ENCODE measurements around the gene RASA4.
"Not testable (repeated sequence)": the region's sequence is repeated elsewhere in the genome, so short reads cannot be mapped to it uniquely, and the experiment has no call there.

The RASA4 gene

DNA sequence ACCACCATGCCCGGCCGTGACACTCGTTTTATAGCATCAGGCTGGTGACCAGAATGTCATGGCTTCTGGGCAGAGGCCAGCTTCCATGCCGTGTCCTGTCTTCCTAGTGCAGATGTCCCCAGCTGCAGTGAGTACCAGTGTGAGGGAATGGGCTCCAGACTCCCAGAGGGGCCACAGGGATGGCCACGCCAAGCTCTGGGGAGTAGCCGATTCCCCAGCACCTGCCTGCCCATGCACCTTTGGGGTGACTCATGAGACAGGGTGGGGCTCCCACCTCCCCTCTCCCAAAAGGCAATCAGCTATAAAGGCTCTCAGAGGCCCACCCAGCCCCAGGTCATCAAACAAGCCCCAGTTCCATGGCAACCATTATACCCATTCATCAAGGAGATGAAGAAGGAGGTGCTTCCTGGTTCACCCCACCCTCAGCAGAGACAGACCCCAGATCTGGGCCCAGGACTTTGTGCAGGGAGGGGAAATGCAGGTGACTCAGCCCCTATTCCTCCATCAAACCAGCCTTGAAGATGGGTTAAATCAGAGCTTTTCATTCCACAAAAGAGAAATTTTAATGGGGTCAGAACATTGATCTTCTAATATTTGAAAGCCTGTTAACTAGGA lies 65.6 kb downstream of the RASA4 start, which contains the start of gene SPDYE2:
Gene SPDYE2, plus strand, starts transcription at position 419 of the 615 bp plus-strand sequence. CDS start 2,030 bp downstream, outside the sequence.
- not testable (repeated sequence) for H3K9me3 ChIP-seq (ENCODE audit: low read length); H3K27me3 ChIP-seq (ENCODE audit: insufficient read depth, low read length); H3K9me2 ChIP-seq (ENCODE audit: low read depth, low read length); H3K4me3 ChIP-seq (ENCODE audit: low read depth, low read length, poor library complexity, severe bottlenecking); H3K4me2 ChIP-seq (ENCODE audit: low read length); H3F3A ChIP-seq (ENCODE audit: insufficient read depth, low read length); H3K79me2 ChIP-seq (ENCODE audit: insufficient read depth, low read length); H3K9ac ChIP-seq (ENCODE audit: low read length); H3K36me3 ChIP-seq (ENCODE audit: insufficient read depth, low read length); H3K4me1 ChIP-seq (ENCODE audit: insufficient read depth, low read length, severe bottlenecking); H4K20me1 ChIP-seq (ENCODE audit: insufficient read depth, low read length); H2AFZ ChIP-seq (ENCODE audit: low read length); H3K27ac ChIP-seq (ENCODE audit: low read depth, low read length, poor library complexity, severe bottlenecking)

GRCh38 chr7:102546353-102546752 lies 70.2 kb downstream of the RASA4 start:
- not testable (repeated sequence) for H3K9me3 ChIP-seq (ENCODE audit: low read length); H3K4me3 ChIP-seq (ENCODE audit: low read depth, low read length, poor library complexity, severe bottlenecking); H3K4me1 ChIP-seq (ENCODE audit: insufficient read depth, low read length, severe bottlenecking); H3F3A ChIP-seq (ENCODE audit: insufficient read depth, low read length); H3K27me3 ChIP-seq (ENCODE audit: insufficient read depth, low read length); H3K36me3 ChIP-seq (ENCODE audit: insufficient read depth, low read length); H3K27ac ChIP-seq (ENCODE audit: low read depth, low read length, poor library complexity, severe bottlenecking); H3K4me2 ChIP-seq (ENCODE audit: low read length); H4K20me1 ChIP-seq (ENCODE audit: insufficient read depth, low read length); H3K79me2 ChIP-seq (ENCODE audit: insufficient read depth, low read length); H3K9me2 ChIP-seq (ENCODE audit: low read depth, low read length); H2AFZ ChIP-seq (ENCODE audit: low read length); H3K9ac ChIP-seq (ENCODE audit: low read length)

GRCh38 chr7:102545288-102545687 lies 71.3 kb downstream of the RASA4 start:
- H3K9ac ChIP-seq (ENCODE audit: low read length); H3F3A ChIP-seq (ENCODE audit: insufficient read depth, low read length); H3K79me2 ChIP-seq (ENCODE audit: insufficient read depth, low read length); H3K4me2 ChIP-seq (ENCODE audit: low read length); H4K20me1 ChIP-seq (ENCODE audit: insufficient read depth, low read length); H3K27me3 ChIP-seq (ENCODE audit: insufficient read depth, low read length); H3K4me1 ChIP-seq (ENCODE audit: insufficient read depth, low read length, severe bottlenecking); H3K27ac ChIP-seq (ENCODE audit: low read depth, low read length, poor library complexity, severe bottlenecking); H2AFZ ChIP-seq (ENCODE audit: low read length); H3K36me3 ChIP-seq (ENCODE audit: insufficient read depth, low read length); H3K9me2 ChIP-seq (ENCODE audit: low read depth, low read length); H3K4me3 ChIP-seq (ENCODE audit: low read depth, low read length, poor library complexity, severe bottlenecking); H3K9me3 ChIP-seq (ENCODE audit: low read length): not testable (repeated sequence)

GRCh38 chr7:102544372-102544771 lies 72.2 kb downstream of the RASA4 start:
- H3K79me2 ChIP-seq (ENCODE audit: insufficient read depth, low read length); H3K9me3 ChIP-seq (ENCODE audit: low read length); H3K36me3 ChIP-seq (ENCODE audit: insufficient read depth, low read length); H3K27ac ChIP-seq (ENCODE audit: low read depth, low read length, poor library complexity, severe bottlenecking); H3F3A ChIP-seq (ENCODE audit: insufficient read depth, low read length); H3K9me2 ChIP-seq (ENCODE audit: low read depth, low read length); H3K4me1 ChIP-seq (ENCODE audit: insufficient read depth, low read length, severe bottlenecking); H4K20me1 ChIP-seq (ENCODE audit: insufficient read depth, low read length); H3K27me3 ChIP-seq (ENCODE audit: insufficient read depth, low read length); H3K9ac ChIP-seq (ENCODE audit: low read length); H2AFZ ChIP-seq (ENCODE audit: low read length); H3K4me2 ChIP-seq (ENCODE audit: low read length); H3K4me3 ChIP-seq (ENCODE audit: low read depth, low read length, poor library complexity, severe bottlenecking): not testable (repeated sequence)

GRCh38 chr7:102543596-102543995 lies 73.0 kb downstream of the RASA4 start, which contains the start of gene UPK3BL2:
TSS of gene UPK3BL2 (minus strand) at chr7:102543696. CDS start at chr7:102543636, 60 bp downstream.
- not testable (repeated sequence) for H3K4me3 ChIP-seq (ENCODE audit: low read depth, low read length, poor library complexity, severe bottlenecking); H3K4me1 ChIP-seq (ENCODE audit: insufficient read depth, low read length, severe bottlenecking); H3K79me2 ChIP-seq (ENCODE audit: insufficient read depth, low read length); H3K9me3 ChIP-seq (ENCODE audit: low read length); H3K9me2 ChIP-seq (ENCODE audit: low read depth, low read length); H3K9ac ChIP-seq (ENCODE audit: low read length); H3F3A ChIP-seq (ENCODE audit: insufficient read depth, low read length); H4K20me1 ChIP-seq (ENCODE audit: insufficient read depth, low read length); H2AFZ ChIP-seq (ENCODE audit: low read length); H3K27ac ChIP-seq (ENCODE audit: low read depth, low read length, poor library complexity, severe bottlenecking); H3K36me3 ChIP-seq (ENCODE audit: insufficient read depth, low read length); H3K4me2 ChIP-seq (ENCODE audit: low read length); H3K27me3 ChIP-seq (ENCODE audit: insufficient read depth, low read length)

DNA sequence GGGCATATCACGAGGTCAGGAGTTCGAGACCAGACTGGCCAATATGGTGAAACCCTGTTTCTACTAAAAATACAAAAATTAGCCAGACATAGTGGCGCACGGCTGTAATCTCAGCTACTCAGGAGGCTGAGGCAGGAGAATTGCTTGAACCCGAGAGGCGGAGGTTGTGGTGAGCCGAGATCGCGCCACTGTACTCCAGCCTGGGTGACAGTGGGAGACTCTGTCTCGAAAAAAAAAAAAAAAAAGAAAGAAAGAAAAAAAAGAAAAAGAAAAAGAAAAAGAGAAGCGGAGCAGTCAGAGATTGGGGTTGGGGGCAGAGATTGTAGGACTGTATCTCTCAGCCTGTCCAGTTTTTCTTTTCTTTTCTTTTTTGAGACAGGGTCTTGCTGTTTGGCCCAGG lies 73.8 kb downstream of the RASA4 start:
- not testable (repeated sequence) for H3F3A ChIP-seq (ENCODE audit: insufficient read depth, low read length); H3K27ac ChIP-seq (ENCODE audit: low read depth, low read length, poor library complexity, severe bottlenecking); H3K9me3 ChIP-seq (ENCODE audit: low read length); H3K9ac ChIP-seq (ENCODE audit: low read length); H3K4me3 ChIP-seq (ENCODE audit: low read depth, low read length, poor library complexity, severe bottlenecking); H3K79me2 ChIP-seq (ENCODE audit: insufficient read depth, low read length); H3K27me3 ChIP-seq (ENCODE audit: insufficient read depth, low read length); H3K9me2 ChIP-seq (ENCODE audit: low read depth, low read length); H2AFZ ChIP-seq (ENCODE audit: low read length); H3K4me1 ChIP-seq (ENCODE audit: insufficient read depth, low read length, severe bottlenecking); H4K20me1 ChIP-seq (ENCODE audit: insufficient read depth, low read length); H3K4me2 ChIP-seq (ENCODE audit: low read length); H3K36me3 ChIP-seq (ENCODE audit: insufficient read depth, low read length)

DNA sequence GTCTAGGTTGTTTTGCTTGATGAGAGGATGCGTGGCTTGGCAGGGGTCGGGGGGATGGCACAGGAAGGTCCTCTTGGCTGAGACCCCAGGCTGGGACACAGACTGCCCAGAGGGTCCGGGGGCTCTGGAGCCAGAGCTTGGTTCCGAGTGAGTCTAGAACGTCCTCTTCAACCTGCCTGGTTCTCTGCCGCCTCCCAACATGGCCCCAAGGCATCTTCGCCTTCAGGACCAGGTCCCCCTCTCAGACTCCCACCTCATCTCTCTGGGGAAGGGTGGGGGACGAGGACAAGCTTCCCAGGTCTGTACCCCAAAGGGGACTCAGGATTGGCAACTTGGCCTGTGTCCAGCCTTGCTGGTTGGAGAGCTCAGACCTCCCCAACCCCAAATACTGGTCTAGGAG lies 74.5 kb downstream of the RASA4 start:
- H3K4me1 ChIP-seq (ENCODE audit: insufficient read depth, low read length, severe bottlenecking); H2AFZ ChIP-seq (ENCODE audit: low read length); H4K20me1 ChIP-seq (ENCODE audit: insufficient read depth, low read length): not testable (repeated sequence)

GRCh38 chr7:102540604-102541003 lies 76.0 kb downstream of the RASA4 start:
- H3K9me2 ChIP-seq (ENCODE audit: low read depth, low read length); H3K79me2 ChIP-seq (ENCODE audit: insufficient read depth, low read length); H3K36me3 ChIP-seq (ENCODE audit: insufficient read depth, low read length); H3K27ac ChIP-seq (ENCODE audit: low read depth, low read length, poor library complexity, severe bottlenecking); H2AFZ ChIP-seq (ENCODE audit: low read length); H3K9me3 ChIP-seq (ENCODE audit: low read length); H3F3A ChIP-seq (ENCODE audit: insufficient read depth, low read length); H3K27me3 ChIP-seq (ENCODE audit: insufficient read depth, low read length); H3K4me3 ChIP-seq (ENCODE audit: low read depth, low read length, poor library complexity, severe bottlenecking); H3K4me1 ChIP-seq (ENCODE audit: insufficient read depth, low read length, severe bottlenecking); H3K4me2 ChIP-seq (ENCODE audit: low read length); H4K20me1 ChIP-seq (ENCODE audit: insufficient read depth, low read length); H3K9ac ChIP-seq (ENCODE audit: low read length): not testable (repeated sequence)

More for the DNA sequence above, 74.5 kb downstream of the RASA4 start:
- not testable (repeated sequence) for H3K4me3 ChIP-seq (ENCODE audit: low read depth, low read length, poor library complexity, severe bottlenecking); H3K36me3 ChIP-seq (ENCODE audit: insufficient read depth, low read length); H3K4me2 ChIP-seq (ENCODE audit: low read length); H3K9me2 ChIP-seq (ENCODE audit: low read depth, low read length); H3K27me3 ChIP-seq (ENCODE audit: insufficient read depth, low read length); H3K79me2 ChIP-seq (ENCODE audit: insufficient read depth, low read length); H3K9ac ChIP-seq (ENCODE audit: low read length); H3K9me3 ChIP-seq (ENCODE audit: low read length); H3F3A ChIP-seq (ENCODE audit: insufficient read depth, low read length); H3K27ac ChIP-seq (ENCODE audit: low read depth, low read length, poor library complexity, severe bottlenecking)

Measured in OCI-LY1 (cell line).